NCI-H2029 (cell line): ENCODE measurements around the gene CANX.

Experiments used
- DNase-seq: peaks from one replicate; lab custom pipeline; 2025; lab: John Stamatoyannopoulos, UW

The CANX gene

GRCh38 chr5:179753971-179754370 is 55.2 kb downstream of the CANX start:
- DNase-seq: no peak

- DNase-seq: no peak
Measured at GRCh38 chr5:179755022-179755421, 56.3 kb downstream of the CANX start.

GRCh38 chr5:179758955-179759354 is 60.2 kb downstream of the CANX start:
- DNase-seq: no peak

- DNase-seq: no peak
Measured at GRCh38 chr5:179759581-179760551, 61.1 kb downstream of the CANX start.

GRCh38 chr5:179762079-179762780 is 63.5 kb downstream of the CANX start:
- peak; percentile 13 for DNase-seq

GRCh38 chr5:179762781-179763176 is 64.0 kb downstream of the CANX start:
- no peak for DNase-seq

- peak; percentile 36 for DNase-seq
Measured at GRCh38 chr5:179763215-179763945, 64.6 kb downstream of the CANX start.

GRCh38 chr5:179764056-179764455 is 65.3 kb downstream of the CANX start:
- no peak for DNase-seq

- DNase-seq: no peak
Measured at GRCh38 chr5:179765400-179765799, 66.6 kb downstream of the CANX start.

- no peak for DNase-seq
Measured at GRCh38 chr5:179766021-179766725, 67.4 kb downstream of the CANX start.

- no peak for DNase-seq
Measured at GRCh38 chr5:179766726-179767455, 68.1 kb downstream of the CANX start.

- no peak for DNase-seq
Measured at GRCh38 chr5:179767496-179768100, 68.8 kb downstream of the CANX start.

- DNase-seq: no peak
Measured at GRCh38 chr5:179768326-179769085, 69.7 kb downstream of the CANX start.

GRCh38 chr5:179769271-179769670 is 70.5 kb downstream of the CANX start:
- DNase-seq: no peak

- DNase-seq: no peak
Measured at GRCh38 chr5:179769796-179770195, 71.0 kb downstream of the CANX start.

- no peak for DNase-seq
Measured at GRCh38 chr5:179771311-179771895, 72.6 kb downstream of the CANX start.

- no peak for DNase-seq
Measured at GRCh38 chr5:179772351-179772750, 73.6 kb downstream of the CANX start.

GRCh38 chr5:179773686-179774040 is 74.9 kb downstream of the CANX start:
- DNase-seq: no peak

- DNase-seq: no peak
Measured at GRCh38 chr5:179774442-179774841, 75.7 kb downstream of the CANX start.
